ENCODE results near the gene KCNJ12.
"Not testable (repeated sequence)": the region's sequence is repeated elsewhere in the genome, so short reads cannot be mapped to it uniquely, and the experiment has no call there.

KCNJ12 gene

GRCh38 chr17:21421421-21422310, 45.5 kb downstream of the KCNJ12 start:
- not testable (repeated sequence) for DNase-seq (ENCODE audit: low read depth, low spot score)

GRCh38 chr17:21422311-21423189, 46.4 kb downstream of the KCNJ12 start:
- not testable (repeated sequence) for DNase-seq (ENCODE audit: low read depth, low spot score)

- not testable (repeated sequence) for DNase-seq (ENCODE audit: low read depth, low spot score)
These were observed 47.0 kb downstream of the KCNJ12 start for GRCh38 chr17:21423190-21423493.

- not testable (repeated sequence) for DNase-seq (ENCODE audit: low read depth, low spot score)
These were observed 48.5 kb downstream of the KCNJ12 start for GRCh38 chr17:21424697-21425096.

- no peak for DNase-seq (ENCODE audit: low read depth, low spot score)
These were observed 49.2 kb downstream of the KCNJ12 start for GRCh38 chr17:21425321-21425720.

- DNase-seq (ENCODE audit: low read depth, low spot score), result no peak
These were observed 49.6 kb downstream of the KCNJ12 start for GRCh38 chr17:21425736-21426135.

- DNase-seq (ENCODE audit: low read depth, low spot score), result not testable (repeated sequence)
These were observed 50.1 kb downstream of the KCNJ12 start for GRCh38 chr17:21426246-21426645.

- DNase-seq (ENCODE audit: low read depth, low spot score), result not testable (repeated sequence)
These were observed 50.7 kb downstream of the KCNJ12 start for GRCh38 chr17:21426876-21427275.

- not testable (repeated sequence) for DNase-seq (ENCODE audit: low read depth, low spot score)
These were observed 51.6 kb downstream of the KCNJ12 start for GRCh38 chr17:21427727-21428126.

GRCh38 chr17:21428752-21429424, 52.7 kb downstream of the KCNJ12 start:
- not testable (repeated sequence) for DNase-seq (ENCODE audit: low read depth, low spot score)

GRCh38 chr17:21429921-21430628, 53.9 kb downstream of the KCNJ12 start:
- DNase-seq (ENCODE audit: low read depth, low spot score), result not testable (repeated sequence)

GRCh38 chr17:21433971-21434370, 57.8 kb downstream of the KCNJ12 start:
- DNase-seq (ENCODE audit: low read depth, low spot score), result not testable (repeated sequence)

GRCh38 chr17:21434976-21435375, 58.8 kb downstream of the KCNJ12 start:
- DNase-seq (ENCODE audit: low read depth, low spot score), result not testable (repeated sequence)

- DNase-seq (ENCODE audit: low read depth, low spot score), result not testable (repeated sequence)
These were observed 60.3 kb downstream of the KCNJ12 start for GRCh38 chr17:21436481-21436880.

GRCh38 chr17:21436883-21437836, 61.0 kb downstream of the KCNJ12 start:
- not testable (repeated sequence) for DNase-seq (ENCODE audit: low read depth, low spot score)

- not testable (repeated sequence) for DNase-seq (ENCODE audit: low read depth, low spot score)
These were observed 62.3 kb downstream of the KCNJ12 start for GRCh38 chr17:21438316-21439014.

GRCh38 chr17:21439015-21439336, 62.8 kb downstream of the KCNJ12 start:
- DNase-seq (ENCODE audit: low read depth, low spot score), result not testable (repeated sequence)

- no peak for DNase-seq (ENCODE audit: low read depth, low spot score)
These were observed 69.0 kb downstream of the KCNJ12 start for GRCh38 chr17:21445091-21445650.

GRCh38 chr17:21447552-21447951, 71.4 kb downstream of the KCNJ12 start:
- DNase-seq (ENCODE audit: low read depth, low spot score), result not testable (repeated sequence)

All from smooth muscle cell of the brain vasculature (primary cell).